Measurements from ENCODE around the gene ADAMTS15.

ADAMTS15 gene

GRCh38 chr11:130416906-130417305, 31.5 kb upstream of the ADAMTS15 start:
- FAIRE-seq, result no peak

GRCh38 chr11:130418210-130418609, 30.2 kb upstream of the ADAMTS15 start:
- FAIRE-seq, result no peak
- no peak for DNase-seq (ENCODE audit: low spot score)

More at GRCh38 chr11:130416906-130417305, 31.5 kb upstream of the ADAMTS15 start:
- DNase-seq (ENCODE audit: low spot score), result no peak

DNA sequence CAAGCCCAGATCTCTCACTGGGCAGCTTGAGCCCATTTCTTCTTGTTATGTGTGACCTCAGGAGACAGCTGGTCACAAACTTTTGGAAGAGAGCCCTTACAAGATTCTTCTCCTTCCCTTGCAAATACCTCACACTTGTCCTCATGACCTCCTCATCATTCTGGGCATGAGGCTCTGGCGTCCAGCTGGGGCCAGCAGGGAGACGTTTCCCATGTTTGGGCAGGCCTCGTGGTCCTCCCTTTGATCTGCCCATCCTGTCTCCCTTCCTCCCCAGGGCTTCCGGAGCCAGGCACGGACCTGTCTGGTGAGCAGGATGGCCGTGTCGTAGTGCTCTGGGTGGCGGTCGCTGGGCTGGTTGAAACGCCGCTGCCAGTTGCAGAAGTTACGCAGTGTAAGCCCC, 29.7 kb upstream of the ADAMTS15 start:
- no peak for FAIRE-seq
- DNase-seq (ENCODE audit: low spot score), result no peak

- DNase-seq (ENCODE audit: low spot score) (no peak), FAIRE-seq (no peak)
Measured at GRCh38 chr11:130420478-130421198, 27.8 kb upstream of the ADAMTS15 start.

- FAIRE-seq, result no peak
- no peak for DNase-seq (ENCODE audit: low spot score)
Measured at GRCh38 chr11:130421199-130421585, 27.3 kb upstream of the ADAMTS15 start.

DNA sequence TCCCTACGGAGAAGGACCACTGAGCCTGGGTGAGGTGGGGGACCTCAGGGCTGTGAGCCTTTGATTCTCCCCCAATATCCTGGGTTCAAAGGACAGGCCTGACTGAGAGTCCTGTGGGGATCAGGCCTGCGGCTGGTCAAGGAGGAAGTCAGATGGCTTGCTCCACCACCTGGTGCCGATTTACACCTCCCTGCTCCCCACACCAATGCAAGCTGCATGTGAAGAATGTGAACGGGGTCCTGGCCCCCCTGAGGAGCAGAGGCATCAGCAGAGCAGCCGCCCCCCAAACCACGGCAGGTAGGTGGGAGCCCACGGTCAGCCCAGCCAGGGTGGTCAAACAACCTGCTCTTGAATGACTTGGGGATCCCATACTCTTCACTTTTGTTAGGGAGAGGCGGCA, 26.7 kb upstream of the ADAMTS15 start:
- DNase-seq (ENCODE audit: low spot score) (no peak), FAIRE-seq (no peak)

- FAIRE-seq (no peak), DNase-seq (ENCODE audit: low spot score) (no peak)
Measured at GRCh38 chr11:130422251-130422995, 26.0 kb upstream of the ADAMTS15 start.

- DNase-seq (ENCODE audit: low spot score) (no peak), FAIRE-seq (no peak)
Measured at GRCh38 chr11:130423541-130424142, 24.8 kb upstream of the ADAMTS15 start.

GRCh38 chr11:130424613-130425140, 23.8 kb upstream of the ADAMTS15 start:
- DNase-seq (ENCODE audit: low spot score) (no peak), FAIRE-seq (no peak)

GRCh38 chr11:130425156-130425555, 23.3 kb upstream of the ADAMTS15 start:
- FAIRE-seq (no peak), DNase-seq (ENCODE audit: low spot score) (no peak)

DNA sequence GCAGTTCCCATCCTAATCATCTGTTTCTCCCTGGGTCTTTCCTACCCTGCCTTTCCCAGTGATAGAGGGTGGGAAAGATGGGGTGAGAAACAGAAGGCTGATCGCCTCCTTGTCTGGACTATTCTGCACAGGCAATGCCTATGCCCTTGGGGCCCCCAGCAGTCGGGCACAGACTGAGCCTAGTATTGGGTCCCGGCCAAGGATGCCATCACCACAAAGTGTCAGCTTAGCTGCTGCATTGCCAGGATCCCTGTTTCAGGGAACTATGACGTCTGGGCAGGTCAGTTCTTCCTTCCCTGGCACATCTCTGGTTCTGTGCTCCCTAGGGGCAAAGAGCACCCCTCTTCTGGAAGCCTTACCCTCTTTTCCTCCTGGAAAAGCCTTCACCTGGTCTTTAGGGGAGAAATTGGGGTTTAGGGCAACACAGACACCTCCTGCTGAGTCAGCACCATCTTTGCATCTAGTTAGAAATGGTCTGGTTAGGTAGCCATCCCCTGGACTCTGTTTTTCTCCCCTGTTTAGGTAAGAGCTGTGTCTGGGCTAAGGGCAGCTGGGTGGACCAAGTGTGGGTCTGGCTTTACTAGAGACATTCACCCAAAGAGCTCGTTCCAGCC, 22.1 kb upstream of the ADAMTS15 start:
- FAIRE-seq, result no peak
- no peak for DNase-seq (ENCODE audit: low spot score)

DNA sequence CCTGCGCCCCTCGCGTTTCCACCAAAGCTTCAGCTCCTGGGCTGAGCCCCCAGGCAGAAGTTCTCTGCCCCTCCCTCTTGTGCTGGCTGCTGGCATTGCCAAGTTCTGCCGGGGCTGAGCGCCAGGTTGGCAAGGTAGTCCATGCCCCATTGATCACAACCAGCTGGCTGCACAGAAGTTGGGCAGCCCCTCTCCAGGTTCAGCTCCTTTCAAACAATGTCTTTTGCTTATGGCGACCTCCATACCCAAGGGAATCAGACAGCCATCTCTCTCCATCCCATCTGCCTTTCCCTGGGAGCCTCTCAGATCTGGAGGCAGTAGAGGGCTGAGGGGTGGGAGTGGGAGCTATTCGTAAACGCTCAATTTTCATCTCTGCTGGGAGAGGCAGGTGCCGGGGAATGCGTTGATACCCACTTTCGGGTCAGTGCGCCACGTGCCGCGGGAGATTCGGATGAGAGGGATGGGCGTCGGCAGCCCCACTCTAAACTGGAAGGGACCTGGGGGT, 21.6 kb upstream of the ADAMTS15 start:
- no peak for FAIRE-seq
- no peak for DNase-seq (ENCODE audit: low spot score)

DNA sequence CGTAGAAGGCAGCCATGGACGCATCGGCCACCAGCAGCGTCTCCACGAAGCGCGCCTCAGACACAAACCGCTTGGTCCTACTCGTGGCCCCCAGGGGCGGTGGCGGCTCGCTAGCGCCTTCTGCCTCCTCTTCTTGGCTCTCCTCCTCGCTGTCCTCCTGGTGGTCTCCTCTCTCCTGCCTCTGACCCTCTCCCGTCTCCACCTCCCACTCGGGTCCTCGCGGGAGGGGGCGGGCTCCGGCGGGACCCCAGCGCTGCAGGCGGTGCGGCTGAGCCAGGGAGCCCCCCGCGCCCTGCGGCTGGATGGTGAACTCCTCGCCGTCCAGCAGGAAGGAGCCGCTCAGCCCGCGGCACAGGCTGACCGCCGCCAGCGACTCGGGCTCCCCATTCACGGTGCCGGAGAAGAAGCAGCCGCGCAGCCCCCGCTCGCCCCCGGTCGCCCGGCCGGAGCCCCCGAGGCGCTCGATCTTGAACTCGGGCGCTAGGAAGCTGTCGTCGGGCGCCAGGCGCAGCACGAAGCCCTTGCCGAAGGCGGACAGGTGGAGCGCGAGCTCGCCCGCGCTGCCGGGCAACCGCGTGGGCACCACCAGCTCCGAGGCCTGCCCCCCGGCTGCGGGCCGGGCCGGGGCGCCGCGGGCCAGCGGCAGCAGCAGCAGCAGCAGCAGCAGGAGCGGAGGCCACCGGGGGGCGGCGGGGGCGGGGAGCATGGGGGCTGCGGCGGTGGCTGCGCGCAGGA, 20.7 kb upstream of the ADAMTS15 start:
- FAIRE-seq (no peak), DNase-seq (ENCODE audit: low spot score) (no peak)

DNA sequence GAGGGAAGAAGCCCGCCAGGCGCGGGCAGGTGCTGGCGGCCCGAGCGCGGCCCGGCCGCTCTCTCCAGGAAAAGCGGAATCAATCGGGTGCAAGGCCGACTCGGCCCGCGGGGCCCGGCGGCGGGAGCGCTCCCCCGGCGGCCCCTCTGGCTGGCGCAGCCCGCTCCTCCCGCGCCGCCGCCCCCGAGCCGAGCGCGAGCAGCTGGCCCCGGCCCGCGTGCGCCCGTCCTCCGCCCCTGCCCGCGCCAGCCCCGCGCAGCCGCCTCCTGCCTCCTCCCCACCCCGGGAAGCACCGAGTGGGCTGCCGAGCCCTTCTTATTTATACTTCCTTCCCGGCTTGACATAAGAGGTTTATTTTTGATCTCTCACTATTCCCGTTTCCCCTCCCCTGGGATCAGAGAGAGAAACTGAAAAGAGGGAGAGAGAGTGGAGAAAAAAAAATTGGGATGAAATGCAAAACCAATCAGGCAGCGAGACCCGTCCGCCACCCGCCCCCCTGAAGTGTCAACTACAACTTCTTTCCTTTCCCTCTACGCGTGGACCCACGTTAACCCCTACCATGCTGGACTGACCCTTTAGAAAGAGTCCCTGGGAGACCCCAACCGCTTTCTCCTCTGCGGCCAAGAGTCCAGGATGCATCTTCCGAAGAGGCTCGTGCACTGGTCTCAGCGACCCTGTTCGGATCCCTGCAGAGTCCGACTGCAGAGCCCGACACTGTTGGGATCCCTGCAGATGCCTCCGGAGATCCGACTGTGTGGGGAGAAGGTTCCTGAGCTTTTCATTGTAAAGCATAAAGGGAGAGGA, 19.9 kb upstream of the ADAMTS15 start, which contains the start of gene ADAMTS8:
ADAMTS8 (minus strand) TSS at position 294 of the 804 bp plus-strand sequence. CDS start 323 bp downstream, outside the sequence.
- DNase-seq (ENCODE audit: low spot score) (no peak), FAIRE-seq (no peak)

DNA sequence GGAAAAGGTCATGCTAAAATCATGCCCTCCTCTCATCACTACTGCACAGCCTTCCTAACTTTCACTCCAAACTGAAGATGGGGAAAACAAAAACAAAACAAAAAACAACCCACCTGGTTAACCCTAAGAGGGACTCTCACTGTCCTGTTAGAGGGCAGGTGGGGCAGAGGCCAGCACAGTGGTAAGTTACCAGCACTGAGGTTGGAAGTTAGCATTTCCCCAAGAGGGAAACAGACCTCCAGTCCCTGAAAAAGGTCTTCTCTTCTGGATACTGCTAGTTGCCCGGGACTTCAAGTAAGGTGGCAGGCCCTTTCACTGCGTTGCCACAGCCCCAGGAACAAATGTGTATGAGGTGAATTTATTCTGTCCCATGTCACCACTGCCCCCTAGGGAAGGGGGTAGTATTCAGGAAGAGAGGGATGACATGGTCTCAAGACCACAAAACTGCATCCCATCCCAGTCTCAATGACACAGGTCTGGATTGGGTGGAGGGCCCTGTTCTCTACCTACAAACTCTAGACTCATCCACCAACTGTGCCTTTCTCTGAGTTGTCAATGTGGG, 19.2 kb upstream of the ADAMTS15 start:
- DNase-seq (ENCODE audit: low spot score) (no peak), FAIRE-seq (no peak)

GRCh38 chr11:130429983-130430382, 18.5 kb upstream of the ADAMTS15 start:
- FAIRE-seq, result no peak

GRCh38 chr11:130431331-130431773, 17.1 kb upstream of the ADAMTS15 start:
- no peak for FAIRE-seq
- peak; percentile 50 for DNase-seq (ENCODE audit: low spot score)

More at GRCh38 chr11:130429983-130430382, 18.5 kb upstream of the ADAMTS15 start:
- DNase-seq (ENCODE audit: low spot score), result no peak

GRCh38 chr11:130431801-130432200, 16.6 kb upstream of the ADAMTS15 start:
- no peak for FAIRE-seq
- DNase-seq (ENCODE audit: low spot score), result no peak

DNA sequence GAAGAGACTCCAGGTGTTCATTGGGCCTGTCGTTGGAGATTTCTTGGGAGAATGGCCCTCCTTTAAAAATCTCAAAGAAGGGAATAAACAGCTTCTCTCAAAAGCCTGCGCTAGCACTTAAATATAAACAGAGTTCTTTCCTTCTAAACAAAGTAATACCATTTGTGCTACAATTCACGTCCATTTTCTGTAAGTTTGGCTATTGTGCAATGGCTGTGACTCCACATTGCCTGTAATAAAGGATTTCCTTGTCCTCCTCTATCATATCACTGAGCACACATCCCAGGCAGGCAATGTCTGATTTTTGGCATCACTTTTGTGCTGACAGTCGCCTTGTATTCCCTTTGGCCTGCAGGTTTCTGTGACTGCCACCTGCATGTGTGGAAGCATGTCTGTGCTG, 15.1 kb upstream of the ADAMTS15 start:
- FAIRE-seq (no peak), DNase-seq (ENCODE audit: low spot score) (no peak)
